ENCODE results near the gene SCARF2.
"Not testable (repeated sequence)": the region's sequence is repeated elsewhere in the genome, so short reads cannot be mapped to it uniquely, and the experiment has no call there.

Gene SCARF2

GRCh38 chr22:20463324-20464095, 25.9 kb upstream of the SCARF2 start:
- no peak for DNase-seq

- DNase-seq: no peak
Observed at GRCh38 chr22:20459862-20460261, 22.2 kb upstream of the SCARF2 start.

GRCh38 chr22:20459152-20459542, 21.5 kb upstream of the SCARF2 start:
- DNase-seq: no peak

GRCh38 chr22:20458530-20459151, 21.0 kb upstream of the SCARF2 start:
- no peak for DNase-seq

GRCh38 chr22:20457506-20458240, 20.0 kb upstream of the SCARF2 start:
- no peak for DNase-seq

GRCh38 chr22:20456722-20457076, 19.1 kb upstream of the SCARF2 start:
- no peak for DNase-seq

- peak; percentile 77 for DNase-seq
Observed at GRCh38 chr22:20456064-20456721, 18.6 kb upstream of the SCARF2 start.

GRCh38 chr22:20455709-20456063, 18.1 kb upstream of the SCARF2 start:
- no peak for DNase-seq

GRCh38 chr22:20453222-20453621, 15.6 kb upstream of the SCARF2 start:
- no peak for DNase-seq

GRCh38 chr22:20451920-20452319, 14.3 kb upstream of the SCARF2 start:
- no peak for DNase-seq

GRCh38 chr22:20451129-20451778, 13.6 kb upstream of the SCARF2 start:
- DNase-seq: not testable (repeated sequence)

GRCh38 chr22:20450551-20450906, 12.9 kb upstream of the SCARF2 start:
- DNase-seq: no peak

GRCh38 chr22:20449819-20450550, 12.4 kb upstream of the SCARF2 start:
- no peak for DNase-seq

- DNase-seq: no peak
Observed at GRCh38 chr22:20448630-20449029, 11.0 kb upstream of the SCARF2 start.

GRCh38 chr22:20446383-20446970, 8.9 kb upstream of the SCARF2 start:
- DNase-seq: no peak

- no peak for DNase-seq
Observed at GRCh38 chr22:20444325-20444724, 6.7 kb upstream of the SCARF2 start.

- DNase-seq: no peak
Observed at GRCh38 chr22:20442485-20443284, 5.1 kb upstream of the SCARF2 start.

- no peak for DNase-seq
Observed at GRCh38 chr22:20441631-20442484, 4.2 kb upstream of the SCARF2 start.

- no peak for DNase-seq
Observed at GRCh38 chr22:20440637-20441591, 3.3 kb upstream of the SCARF2 start.

Measured in activated naive CD4-positive, alpha-beta T cell treated with Interleukin-2 at 50 U/mL for 16 hours (primary cell).